SK-N-SH (cell line): ENCODE data around the gene HCRTR2.

Experiments
- GABPA ChIP-seq: IDR thresholded peaks from 2 replicates; pipeline ENCODE4 v1.4.0; 2012; ENCODE audit warnings: low read depth, mild to moderate bottlenecking
- NFIC ChIP-seq: IDR thresholded peaks from 2 replicates; pipeline ENCODE4 v1.4.0; 2012; ENCODE audit warnings: borderline replicate concordance
- SIN3A ChIP-seq: IDR thresholded peaks from 2 replicates; pipeline ENCODE4 v1.6.1; 2012; ENCODE audit warnings: low read depth, mild to moderate bottlenecking, low read length, moderate library complexity, borderline replicate concordance

DNA sequence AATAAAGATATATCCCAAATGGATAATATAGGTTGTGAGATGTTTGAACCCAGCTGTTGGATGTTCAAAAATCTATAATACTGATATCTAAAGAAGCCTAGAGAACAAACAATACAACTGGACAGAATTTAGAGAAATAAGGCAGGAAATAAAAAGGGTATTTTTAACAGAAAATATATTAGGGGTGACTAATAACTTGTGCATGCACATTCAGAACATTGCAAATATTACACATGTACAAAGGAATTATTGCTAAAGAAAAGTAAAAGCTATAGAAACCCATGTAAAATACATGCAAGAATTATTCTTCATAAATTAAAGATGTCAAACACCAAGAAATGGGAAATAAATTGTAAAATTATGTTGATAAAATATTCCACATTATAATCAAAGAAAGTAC, 32.7 kb upstream of the HCRTR2 start:
- no peak for TF ChIP-seq SIN3A
- no peak for TF ChIP-seq GABPA
- TF ChIP-seq NFIC: no peak
